Brain pericyte (primary cell): ENCODE measurements around the gene DUOXA2.

ENCODE experiments used
- DNase-seq: peaks from one replicate; pipeline ENCODE4 v3.0.0-alpha.2; 2012; ENCODE audit warnings: low read depth, low spot score

The DUOXA2 gene

DNA sequence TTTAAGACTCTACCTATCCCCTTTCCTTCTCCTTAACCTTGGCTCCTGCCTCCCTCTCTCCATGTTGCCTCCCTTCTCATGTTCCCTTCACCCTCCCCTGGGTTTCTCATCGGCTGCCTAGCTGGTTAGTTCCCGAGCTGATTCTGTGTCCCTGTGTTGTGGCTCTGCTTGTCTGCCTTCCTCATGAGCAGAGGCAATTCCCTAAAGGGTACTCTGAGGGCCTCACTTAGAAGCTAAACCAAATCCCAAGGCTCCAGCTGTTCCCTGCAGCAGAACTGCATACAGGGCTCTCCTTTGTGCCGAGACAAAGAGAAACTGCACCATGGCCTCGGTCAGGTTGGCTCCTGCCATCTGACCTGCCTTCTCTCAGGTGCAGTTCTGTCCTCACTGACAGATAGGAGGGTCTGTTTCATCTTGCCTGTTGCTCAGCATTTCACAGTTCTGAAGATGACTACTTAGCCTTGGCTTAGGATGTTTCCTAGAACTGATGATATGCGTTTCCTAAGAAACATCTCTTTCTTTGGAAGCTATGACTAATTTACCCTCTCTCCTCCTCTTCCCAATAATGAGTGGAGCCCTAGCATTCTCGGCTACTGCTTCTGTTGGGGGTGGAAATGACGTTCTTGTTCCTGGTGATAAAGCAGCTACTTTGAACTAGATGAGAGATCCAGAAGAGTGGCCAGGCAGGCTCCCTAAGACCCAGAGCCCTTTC is 42.8 kb downstream of the DUOXA2 start:
- no peak for DNase-seq

DNA sequence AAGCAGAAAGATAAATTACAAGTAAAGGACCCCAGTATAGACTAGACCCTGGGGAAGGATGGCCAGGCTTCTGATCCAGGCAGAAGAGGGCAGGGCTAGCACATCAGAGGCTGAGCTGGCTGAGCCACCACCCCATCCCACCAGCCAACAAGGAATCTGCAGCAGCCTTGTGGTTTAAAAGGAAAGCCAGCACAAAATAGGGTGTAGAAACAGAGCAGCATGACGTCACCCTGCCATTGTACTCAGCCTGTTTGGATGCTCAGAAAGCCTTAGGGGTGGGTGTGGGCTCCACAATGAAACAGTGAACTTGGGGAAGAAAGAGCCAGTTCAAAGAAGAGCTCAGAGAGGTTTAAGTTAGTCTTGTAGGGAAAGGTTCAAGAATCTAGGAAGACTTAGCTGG is 43.8 kb downstream of the DUOXA2 start:
- DNase-seq, result no peak

DNA sequence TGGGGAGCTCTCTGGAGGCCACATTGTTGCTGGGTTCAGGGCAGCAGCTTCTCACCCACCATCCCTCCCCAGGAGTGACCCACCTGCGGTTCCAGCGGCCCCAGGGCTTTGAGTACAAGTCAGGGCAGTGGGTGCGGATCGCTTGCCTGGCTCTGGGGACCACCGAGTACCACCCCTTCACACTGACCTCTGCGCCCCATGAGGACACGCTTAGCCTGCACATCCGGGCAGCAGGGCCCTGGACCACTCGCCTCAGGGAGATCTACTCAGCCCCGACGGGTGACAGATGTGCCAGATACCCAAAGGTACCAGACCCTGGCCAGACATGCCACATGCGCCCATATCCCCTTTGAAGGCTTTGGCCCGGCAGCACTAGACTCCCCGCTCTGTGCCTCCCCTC is 47.5 kb downstream of the DUOXA2 start:
- DNase-seq, result no peak

DNA sequence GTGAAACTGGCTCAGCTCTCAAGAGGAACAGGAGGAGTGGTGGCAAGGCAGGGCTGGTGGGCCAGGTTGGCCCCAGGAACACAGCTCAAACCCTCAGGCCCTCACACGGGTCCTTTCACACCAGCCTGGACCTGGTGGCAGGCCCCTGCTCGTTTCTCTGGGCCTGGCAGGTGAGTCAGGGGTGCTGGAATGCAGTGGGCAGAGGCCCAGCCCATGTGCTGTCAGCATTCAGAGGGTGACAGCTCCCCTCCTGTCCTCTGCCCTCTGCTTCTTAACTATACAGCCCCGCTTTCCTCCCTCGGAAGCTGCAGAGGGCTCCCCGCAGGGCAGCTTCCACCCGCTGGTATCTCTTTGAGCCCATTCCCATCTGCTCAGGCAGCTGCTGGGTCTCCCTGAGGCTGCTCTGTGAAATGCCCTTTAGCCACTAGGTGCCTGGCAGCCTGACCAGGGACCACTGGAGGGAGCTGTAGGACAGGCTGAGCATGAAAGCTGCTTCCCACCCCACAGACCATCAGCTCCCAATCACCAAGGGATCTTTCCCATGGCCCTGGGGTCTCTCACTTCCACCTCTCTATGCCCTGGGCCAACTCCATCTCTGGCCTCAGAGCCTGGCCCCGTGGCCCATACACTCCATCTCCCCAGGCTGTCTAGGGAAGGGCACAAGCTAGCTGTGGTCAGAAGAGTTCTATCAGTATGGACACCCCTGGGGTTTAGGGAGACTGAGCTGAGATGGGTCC is 48.8 kb downstream of the DUOXA2 start:
- DNase-seq, result peak; percentile 30

DNA sequence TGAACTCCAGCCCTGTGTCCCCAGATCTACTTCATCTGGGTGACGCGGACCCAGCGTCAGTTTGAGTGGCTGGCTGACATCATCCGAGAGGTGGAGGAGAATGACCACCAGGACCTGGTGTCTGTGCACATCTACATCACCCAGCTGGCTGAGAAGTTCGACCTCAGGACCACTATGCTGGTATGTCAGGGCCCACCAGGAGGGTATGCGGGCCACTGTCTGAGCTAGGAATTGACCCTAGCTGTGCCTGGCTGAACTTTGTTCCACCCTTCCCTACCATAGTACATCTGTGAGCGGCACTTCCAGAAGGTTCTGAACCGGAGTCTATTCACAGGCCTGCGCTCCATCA is 49.4 kb downstream of the DUOXA2 start:
- no peak for DNase-seq

DNA sequence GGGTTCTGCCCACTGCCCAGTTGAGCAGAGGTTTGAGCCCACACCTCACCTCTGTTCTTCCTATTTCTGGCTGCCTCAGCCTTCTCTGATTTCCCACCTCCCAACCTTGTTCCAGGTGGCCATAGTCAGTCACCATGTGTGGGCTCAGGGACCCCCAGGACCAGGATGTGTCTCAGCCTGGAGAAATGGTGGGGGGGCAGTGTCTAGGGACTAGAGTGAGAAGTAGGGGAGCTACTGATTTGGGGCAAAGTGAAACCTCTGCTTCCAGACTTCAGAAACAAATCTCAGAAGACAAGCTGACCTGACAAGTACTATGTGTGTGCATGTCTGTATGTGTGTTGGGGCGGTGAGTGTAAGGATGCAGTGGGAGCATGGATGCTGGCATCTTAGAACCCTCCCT is 50.8 kb downstream of the DUOXA2 start:
- DNase-seq, result no peak

DNA sequence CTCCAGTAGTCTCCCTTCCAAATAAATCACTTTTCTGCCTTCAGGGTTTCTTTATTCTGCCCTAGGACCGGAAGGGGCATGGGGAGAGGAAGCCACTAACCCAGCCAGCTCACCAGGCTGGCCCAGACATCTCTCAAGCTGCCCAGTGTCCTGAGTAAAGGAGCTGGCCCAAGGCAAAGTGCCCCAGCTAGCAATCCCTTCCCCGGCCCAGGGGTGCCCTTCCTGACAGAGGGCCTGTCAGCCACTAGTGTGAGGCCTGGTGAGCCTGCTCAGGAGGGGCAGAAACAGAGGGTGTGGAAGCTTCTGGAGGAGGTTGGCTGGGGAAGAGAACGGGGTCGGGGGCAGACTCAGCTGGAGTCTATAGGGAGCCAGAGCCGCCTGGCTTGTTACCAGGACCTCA is 51.4 kb downstream of the DUOXA2 start:
- DNase-seq, result no peak

DNA sequence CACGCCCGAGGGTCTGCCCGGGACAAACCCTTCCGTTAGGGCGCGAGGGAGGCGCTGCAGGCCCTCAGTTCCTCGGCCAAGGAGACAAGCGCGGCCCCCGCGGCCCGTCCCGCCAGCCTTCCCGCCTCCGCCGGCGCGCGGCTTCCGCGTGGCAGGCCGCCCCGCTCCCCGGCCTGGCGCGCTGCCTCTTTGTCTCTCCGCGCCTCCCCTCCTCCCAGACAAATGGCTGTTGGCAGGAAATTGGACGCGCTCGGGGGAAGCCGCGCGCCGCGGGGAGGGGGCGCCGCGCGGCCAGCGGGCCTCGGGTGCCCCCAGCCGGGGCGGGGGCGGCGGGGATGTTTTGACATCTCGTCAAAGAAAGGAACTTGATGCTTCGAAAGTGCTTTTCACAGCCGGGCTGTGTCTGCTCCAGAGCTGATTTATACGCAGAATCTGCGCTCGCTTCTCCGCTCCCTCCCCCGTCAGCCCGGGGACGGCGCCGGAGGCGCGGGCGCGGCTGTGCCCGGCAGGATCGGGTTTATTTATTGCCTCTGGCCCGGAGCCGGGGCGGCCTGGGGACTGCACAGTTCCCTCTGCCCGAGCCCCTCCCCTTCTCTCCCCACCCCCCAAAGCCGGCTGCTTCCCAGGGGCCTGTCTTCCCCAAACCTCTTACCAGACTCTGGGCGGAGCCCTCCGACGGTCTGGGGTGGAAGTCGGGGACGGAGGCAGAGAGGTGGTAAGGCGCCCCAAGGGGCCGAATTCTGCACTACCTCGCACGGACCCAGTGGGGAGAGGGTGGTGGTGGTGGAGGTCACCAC is 52.9 kb downstream of the DUOXA2 start:
- DNase-seq, result no peak

DNA sequence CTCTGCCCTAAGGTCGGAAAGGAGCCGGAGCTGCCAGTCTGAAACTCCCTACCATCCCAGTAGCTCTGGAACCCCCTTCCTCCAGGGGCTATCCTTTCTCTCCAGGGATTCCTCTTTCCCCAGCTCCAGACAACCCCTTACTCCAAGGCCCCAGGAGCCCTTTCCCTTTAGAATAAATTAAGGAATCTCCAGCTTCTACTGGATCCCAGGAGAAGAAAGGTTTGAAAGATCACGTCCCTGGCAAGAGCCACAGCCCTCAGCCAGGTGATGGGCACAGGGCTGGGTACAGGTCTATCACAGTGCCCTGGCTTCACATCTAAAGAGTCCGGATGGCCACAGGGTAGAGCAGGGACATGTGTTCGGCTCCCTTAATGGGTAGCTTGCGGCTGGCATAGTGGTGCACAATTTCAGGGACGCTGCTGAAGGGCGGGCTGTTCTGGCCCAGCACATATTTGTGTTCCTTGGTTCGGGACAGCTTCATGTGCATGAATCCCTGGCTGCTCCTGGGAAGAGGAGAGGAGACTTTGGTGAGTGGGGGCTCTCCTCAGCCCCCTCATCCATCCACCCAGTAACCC is 53.6 kb downstream of the DUOXA2 start:
- DNase-seq, result no peak
